ENCODE data around the gene FUT7.

FUT7 gene

GRCh38 chr9:137062384-137062783 lies 30.5 kb upstream of the FUT7 start:
- Histone ChIP-seq H4K20me1 (ENCODE audit: low read depth, low read length) (no peaks in the 10 kb centered on the region), H3K9me3 (ENCODE audit: insufficient read depth, low read length) (no peaks in the 10 kb centered on the region), H3K79me2 (ENCODE audit: insufficient read depth, low read length) (no peaks in the 10 kb centered on the region), H3K27ac (ENCODE audit: low read depth, low read length) (no peak overlapping the region), H3K9ac (ENCODE audit: low read length) (no peak overlapping the region), H3K9me2 (replicated peaks; ENCODE audit: insufficient read depth, low read length) (no peaks in the 10 kb centered on the region), H3F3A (ENCODE audit: insufficient read depth) (peaks cover 3% of the 10 kb centered on the region; the same call in 1 of the 2 replicates), H3K27me3 (ENCODE audit: low read length) (no peaks in the 10 kb centered on the region), H3K4me2 (ENCODE audit: low read depth, low read length, poor library complexity, severe bottlenecking) (no peak overlapping the region), H3K4me3 (ENCODE audit: insufficient read depth, low read length, poor library complexity, severe bottlenecking) (no peak overlapping the region), H2AFZ (ENCODE audit: low read depth, low read length, severe bottlenecking) (no peak overlapping the region), H3K36me3 (ENCODE audit: low read length) (no peaks in the 10 kb centered on the region)
- TF ChIP-seq, protein P1, sequence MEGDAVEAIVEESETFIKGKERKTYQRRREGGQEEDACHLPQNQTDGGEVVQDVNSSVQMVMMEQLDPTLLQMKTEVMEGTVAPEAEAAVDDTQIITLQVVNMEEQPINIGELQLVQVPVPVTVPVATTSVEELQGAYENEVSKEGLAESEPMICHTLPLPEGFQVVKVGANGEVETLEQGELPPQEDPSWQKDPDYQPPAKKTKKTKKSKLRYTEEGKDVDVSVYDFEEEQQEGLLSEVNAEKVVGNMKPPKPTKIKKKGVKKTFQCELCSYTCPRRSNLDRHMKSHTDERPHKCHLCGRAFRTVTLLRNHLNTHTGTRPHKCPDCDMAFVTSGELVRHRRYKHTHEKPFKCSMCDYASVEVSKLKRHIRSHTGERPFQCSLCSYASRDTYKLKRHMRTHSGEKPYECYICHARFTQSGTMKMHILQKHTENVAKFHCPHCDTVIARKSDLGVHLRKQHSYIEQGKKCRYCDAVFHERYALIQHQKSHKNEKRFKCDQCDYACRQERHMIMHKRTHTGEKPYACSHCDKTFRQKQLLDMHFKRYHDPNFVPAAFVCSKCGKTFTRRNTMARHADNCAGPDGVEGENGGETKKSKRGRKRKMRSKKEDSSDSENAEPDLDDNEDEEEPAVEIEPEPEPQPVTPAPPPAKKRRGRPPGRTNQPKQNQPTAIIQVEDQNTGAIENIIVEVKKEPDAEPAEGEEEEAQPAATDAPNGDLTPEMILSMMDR (IDR thresholded peaks at IDR 0.05; ENCODE audit: insufficient read depth, low read length, poor library complexity, severe bottlenecking): no peak
- no peak for TF ChIP-seq EZH2phosphoT487 (conservative IDR thresholded peaks at IDR 0.05; ENCODE audit: low read length)

GRCh38 chr9:137058521-137059234 lies 26.8 kb upstream of the FUT7 start:
- Histone ChIP-seq H3K9ac (ENCODE audit: low read length) (no peak overlapping the region), H3K27me3 (ENCODE audit: low read length) (no peaks in the 10 kb centered on the region), H3K9me2 (replicated peaks; ENCODE audit: insufficient read depth, low read length) (no peaks in the 10 kb centered on the region), H3K4me3 (ENCODE audit: insufficient read depth, low read length, poor library complexity, severe bottlenecking) (no peak overlapping the region), H4K20me1 (ENCODE audit: low read depth, low read length) (no peaks in the 10 kb centered on the region), H2AFZ (ENCODE audit: low read depth, low read length, severe bottlenecking) (no peak overlapping the region), H3F3A (ENCODE audit: insufficient read depth) (peaks cover 3% of the 10 kb centered on the region; the same call in 1 of the 2 replicates), H3K9me3 (ENCODE audit: insufficient read depth, low read length) (no peaks in the 10 kb centered on the region), H3K36me3 (ENCODE audit: low read length) (no peaks in the 10 kb centered on the region), H3K79me2 (ENCODE audit: insufficient read depth, low read length) (no peaks in the 10 kb centered on the region), H3K4me2 (ENCODE audit: low read depth, low read length, poor library complexity, severe bottlenecking) (no peak overlapping the region), H3K27ac (ENCODE audit: low read depth, low read length) (no peak overlapping the region)
- no peak for TF ChIP-seq EZH2phosphoT487 (conservative IDR thresholded peaks at IDR 0.05; ENCODE audit: low read length)
- TF ChIP-seq, protein P1 (IDR thresholded peaks at IDR 0.05; ENCODE audit: insufficient read depth, low read length, poor library complexity, severe bottlenecking): no peak

DNA sequence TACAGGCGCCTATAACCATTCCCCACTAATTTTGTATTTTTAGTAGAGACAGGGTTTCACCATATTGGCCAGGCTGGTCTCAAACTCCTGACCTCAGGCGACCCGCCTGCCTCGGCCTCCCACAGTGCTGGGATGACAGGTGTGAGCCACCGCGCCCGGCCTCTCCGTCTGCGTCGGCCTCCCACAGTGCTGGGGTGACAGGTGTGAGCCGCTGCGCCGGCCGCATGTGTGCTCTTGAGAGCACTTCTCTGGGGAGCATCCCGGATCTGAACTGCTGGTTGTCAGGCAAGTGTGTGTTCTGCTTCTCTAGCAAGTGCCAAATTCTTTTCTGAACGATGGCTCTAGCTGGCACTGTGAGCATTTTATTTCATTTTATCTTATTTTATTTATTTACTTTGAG lies 25.7 kb upstream of the FUT7 start:
- H3K9me2 ChIP-seq (replicated peaks; ENCODE audit: insufficient read depth, low read length): no peaks in the 10 kb centered on the region
- H3K27me3 ChIP-seq (ENCODE audit: low read length): no peaks in the 10 kb centered on the region

More for the DNA sequence above, 25.7 kb upstream of the FUT7 start:
- TF ChIP-seq, protein P1 (IDR thresholded peaks at IDR 0.05; ENCODE audit: insufficient read depth, low read length, poor library complexity, severe bottlenecking): no peak
- no peak for TF ChIP-seq EZH2phosphoT487 (conservative IDR thresholded peaks at IDR 0.05; ENCODE audit: low read length)
- Histone ChIP-seq H3K27ac (ENCODE audit: low read depth, low read length) (no peak overlapping the region), H3K4me3 (ENCODE audit: insufficient read depth, low read length, poor library complexity, severe bottlenecking) (no peak overlapping the region), H3K9me3 (ENCODE audit: insufficient read depth, low read length) (no peaks in the 10 kb centered on the region), H3K4me2 (ENCODE audit: low read depth, low read length, poor library complexity, severe bottlenecking) (no peak overlapping the region), H3F3A (ENCODE audit: insufficient read depth) (peaks cover 3% of the 10 kb centered on the region; the same call in 1 of the 2 replicates), H2AFZ (ENCODE audit: low read depth, low read length, severe bottlenecking) (no peak overlapping the region), H3K9ac (ENCODE audit: low read length) (no peak overlapping the region), H3K79me2 (ENCODE audit: insufficient read depth, low read length) (no peaks in the 10 kb centered on the region), H4K20me1 (ENCODE audit: low read depth, low read length) (no peaks in the 10 kb centered on the region), H3K36me3 (ENCODE audit: low read length) (no peaks in the 10 kb centered on the region)

Data from SU-DHL-6 (cell line).